ENCODE results near the gene CORO6. TPM values are rescaled to one million over a fixed set of nuclear protein-coding genes. Genes with fewer than 3 reads are reported as not detected.
A peak's percentile ranks its signal among the peaks of the same experiment; 100 is the strongest.

The CORO6 gene
- total and polyA plus RNA-seq, 3 donors from 2014 or later = 6.3 to 15.5 (median 11.7) TPM

DNA sequence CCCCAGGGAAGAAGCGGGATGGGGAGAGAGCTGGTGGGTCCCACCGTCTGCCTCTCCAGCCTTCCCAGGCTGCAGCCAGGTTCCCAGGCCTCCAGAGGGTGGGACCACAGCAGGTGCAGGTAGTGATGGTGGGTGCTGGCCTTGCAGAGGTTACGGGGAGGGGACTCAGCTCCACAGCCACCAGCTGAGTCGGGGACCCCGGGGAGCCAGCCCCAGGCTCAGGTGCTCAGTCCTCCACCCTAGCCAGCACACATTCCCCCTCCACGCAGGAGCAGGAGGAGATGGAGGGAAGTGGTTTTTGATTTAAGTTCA is 49.2 kb downstream of the CORO6 start:
- Histone ChIP-seq H3K36me3 (ENCODE audit: low read depth, missing control alignments) (no peaks in the 10 kb centered on the region), H3K4me3 (no peak overlapping the region), H3K27me3 (no peaks in the 10 kb centered on the region), H3K27ac (no peak overlapping the region), H3K4me1 (peaks cover 15% of the 10 kb centered on the region), H3K9me3 (no peaks in the 10 kb centered on the region)
- no peak for DNase-seq
- intact Hi-C loops (cut with DNase I; ENCODE audit: low total_unique reads) = no loop called here
- TF ChIP-seq, protein P1, sequence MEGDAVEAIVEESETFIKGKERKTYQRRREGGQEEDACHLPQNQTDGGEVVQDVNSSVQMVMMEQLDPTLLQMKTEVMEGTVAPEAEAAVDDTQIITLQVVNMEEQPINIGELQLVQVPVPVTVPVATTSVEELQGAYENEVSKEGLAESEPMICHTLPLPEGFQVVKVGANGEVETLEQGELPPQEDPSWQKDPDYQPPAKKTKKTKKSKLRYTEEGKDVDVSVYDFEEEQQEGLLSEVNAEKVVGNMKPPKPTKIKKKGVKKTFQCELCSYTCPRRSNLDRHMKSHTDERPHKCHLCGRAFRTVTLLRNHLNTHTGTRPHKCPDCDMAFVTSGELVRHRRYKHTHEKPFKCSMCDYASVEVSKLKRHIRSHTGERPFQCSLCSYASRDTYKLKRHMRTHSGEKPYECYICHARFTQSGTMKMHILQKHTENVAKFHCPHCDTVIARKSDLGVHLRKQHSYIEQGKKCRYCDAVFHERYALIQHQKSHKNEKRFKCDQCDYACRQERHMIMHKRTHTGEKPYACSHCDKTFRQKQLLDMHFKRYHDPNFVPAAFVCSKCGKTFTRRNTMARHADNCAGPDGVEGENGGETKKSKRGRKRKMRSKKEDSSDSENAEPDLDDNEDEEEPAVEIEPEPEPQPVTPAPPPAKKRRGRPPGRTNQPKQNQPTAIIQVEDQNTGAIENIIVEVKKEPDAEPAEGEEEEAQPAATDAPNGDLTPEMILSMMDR (IDR thresholded peaks at IDR 0.05) = no peak
- no peak for TF ChIP-seq POLR2A (IDR thresholded peaks at IDR 0.05)
- 75% methylated on average over 6 of the region's 6 CpGs for WGBS, 2 donors

DNA sequence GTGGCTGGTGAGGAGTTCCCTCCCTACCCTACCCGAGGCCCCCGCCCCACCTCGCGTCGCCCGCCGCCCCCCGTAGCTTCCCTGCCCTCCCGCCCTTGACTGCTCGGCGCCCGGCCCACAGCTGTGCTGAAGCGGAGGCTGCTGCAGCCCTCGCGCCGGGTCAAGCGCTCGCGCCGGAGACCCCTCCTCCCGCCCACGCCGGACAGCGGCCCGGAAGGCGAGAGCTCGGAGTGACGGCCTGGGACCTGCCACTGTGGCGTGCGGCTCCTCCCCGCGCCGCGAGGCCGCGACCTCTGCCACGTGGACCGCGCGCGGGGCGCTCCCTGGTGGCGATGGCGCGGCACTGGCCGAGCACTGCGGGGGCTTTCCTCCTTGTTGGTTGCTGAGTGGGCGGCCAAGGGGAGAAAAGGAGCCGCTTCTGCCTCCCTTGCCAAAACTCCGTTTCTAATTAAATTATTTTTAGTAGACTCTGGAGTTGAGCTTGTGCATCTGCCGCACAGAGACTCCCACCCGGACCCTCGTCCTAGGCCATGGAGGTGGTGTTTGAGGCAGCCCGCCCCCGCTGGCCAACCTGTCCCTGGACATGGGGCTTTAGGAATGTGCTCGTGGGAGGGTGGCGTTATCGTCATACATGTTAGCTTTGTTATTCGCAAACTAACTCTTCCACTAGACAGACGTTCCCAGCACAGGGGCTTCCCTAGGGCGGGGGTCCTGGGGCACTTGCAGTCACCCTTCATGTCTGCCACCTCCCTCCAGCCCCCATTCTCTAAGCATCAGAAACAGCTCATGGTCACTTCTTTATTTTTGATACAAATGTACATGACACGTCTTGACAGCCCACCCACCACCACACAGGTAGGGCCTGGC is 49.8 kb downstream of the CORO6 start:
- TF ChIP-seq POLR2A (IDR thresholded peaks at IDR 0.05) = no peak
- TF ChIP-seq, protein P1 (IDR thresholded peaks at IDR 0.05) = peak; percentile 78 to 81 (median 81)
- Histone ChIP-seq H3K4me1 (peaks cover 15% of the 10 kb centered on the region), H3K9me3 (no peaks in the 10 kb centered on the region), H3K27me3 (no peaks in the 10 kb centered on the region), H3K4me3 (peak overlapping the region; percentile 10 to 48), H3K27ac (peak overlapping the region in 1 of 2 donors; percentile 39), H3K36me3 (ENCODE audit: low read depth, missing control alignments) (no peaks in the 10 kb centered on the region)
- DNase-seq = peak; percentile 72
- WGBS, 2 donors = 11 to 33% methylated on average over 20 to 62 of the region's 62 CpGs
- intact Hi-C loops (cut with DNase I; ENCODE audit: low total_unique reads) = no loop called here

DNA sequence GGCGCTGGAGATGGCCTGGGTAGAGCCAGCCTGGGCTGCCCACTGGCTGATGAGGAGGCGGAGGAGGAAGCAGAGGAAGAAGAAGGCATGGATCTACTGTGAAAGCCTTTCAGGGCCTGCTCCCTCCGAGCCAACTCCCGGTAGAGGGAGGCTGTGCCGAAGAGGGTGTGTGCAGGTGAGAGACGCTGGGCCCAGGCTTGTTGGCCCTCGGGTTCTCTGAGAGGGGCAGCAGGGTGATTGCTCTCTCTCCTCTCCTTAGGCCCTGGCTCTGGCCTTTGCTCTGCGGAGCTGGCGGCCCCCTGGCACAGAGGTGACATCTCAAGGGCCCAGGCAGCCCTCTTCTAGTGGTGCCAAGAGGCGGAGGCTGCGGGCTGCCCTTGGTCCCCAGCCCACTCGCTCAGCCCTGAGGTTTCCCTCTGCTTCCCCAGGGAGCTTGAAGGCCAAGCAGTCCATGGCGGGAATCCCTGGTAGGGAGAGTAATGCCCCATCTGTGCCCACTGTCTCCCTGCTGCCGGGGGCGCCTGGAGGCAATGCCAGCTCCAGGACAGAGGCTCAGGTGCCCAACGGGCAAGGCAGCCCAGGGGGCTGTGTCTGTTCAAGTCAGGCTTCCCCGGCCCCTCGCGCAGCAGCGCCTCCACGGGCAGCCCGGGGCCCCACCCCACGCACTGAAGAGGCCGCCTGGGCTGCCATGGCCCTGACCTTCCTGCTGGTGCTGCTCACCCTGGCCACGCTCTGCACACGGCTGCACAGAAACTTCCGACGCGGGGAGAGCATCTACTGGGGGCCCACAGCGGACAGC is 50.6 kb downstream of the CORO6 start:
- Histone ChIP-seq H3K4me1 (peaks cover 15% of the 10 kb centered on the region), H3K9me3 (no peaks in the 10 kb centered on the region), H3K36me3 (ENCODE audit: low read depth, missing control alignments) (no peaks in the 10 kb centered on the region), H3K27me3 (no peaks in the 10 kb centered on the region), H3K4me3 (peak overlapping the region; percentile 10 to 48), H3K27ac (peak overlapping the region in 1 of 2 donors; percentile 39)
- TF ChIP-seq, protein P1 (IDR thresholded peaks at IDR 0.05) = no peak
- no peak for TF ChIP-seq POLR2A (IDR thresholded peaks at IDR 0.05)
- WGBS, 2 donors = 41 to 51% methylated on average over 9 to 19 of the region's 30 CpGs
- peak; percentile 49 for DNase-seq
- intact Hi-C loops (cut with DNase I; ENCODE audit: low total_unique reads) = no loop called here

DNA sequence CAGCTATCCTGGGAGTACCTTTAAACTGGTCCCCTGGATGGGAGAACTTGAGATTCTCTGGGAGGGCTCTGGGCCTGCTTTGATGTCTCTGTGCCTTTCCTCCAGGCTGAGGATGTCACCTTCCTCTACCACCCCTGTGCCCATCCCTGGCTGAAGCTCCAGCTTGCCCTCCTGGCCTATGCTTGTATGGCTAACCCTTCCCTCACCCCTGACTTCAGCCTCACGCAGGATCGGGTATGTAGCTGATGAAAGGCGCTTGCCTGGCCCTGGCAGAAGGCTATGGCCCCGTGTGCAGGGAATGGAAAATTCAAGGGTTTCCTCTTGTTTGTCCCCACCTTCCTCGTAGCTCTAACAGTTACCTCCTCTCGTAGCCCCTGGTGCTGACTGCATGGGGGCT is 51.2 kb downstream of the CORO6 start:
- TF ChIP-seq, protein P1 (IDR thresholded peaks at IDR 0.05) = no peak
- no peak for TF ChIP-seq POLR2A (IDR thresholded peaks at IDR 0.05)
- Histone ChIP-seq H3K27me3 (no peaks in the 10 kb centered on the region), H3K27ac (no peak overlapping the region), H3K4me1 (peaks cover 15% of the 10 kb centered on the region), H3K9me3 (no peaks in the 10 kb centered on the region), H3K36me3 (ENCODE audit: low read depth, missing control alignments) (no peaks in the 10 kb centered on the region), H3K4me3 (no peak overlapping the region)
- DNase-seq = no peak
- intact Hi-C loops (cut with DNase I; ENCODE audit: low total_unique reads) = no loop called here
- 88 to 89% methylated on average over 6 of the region's 6 CpGs for WGBS, 2 donors
